Measurements from ENCODE around the gene VWA8.
"Not testable (repeated sequence)": the region's sequence is repeated elsewhere in the genome, so short reads cannot be mapped to it uniquely, and the experiment has no call there.

VWA8 gene

DNA sequence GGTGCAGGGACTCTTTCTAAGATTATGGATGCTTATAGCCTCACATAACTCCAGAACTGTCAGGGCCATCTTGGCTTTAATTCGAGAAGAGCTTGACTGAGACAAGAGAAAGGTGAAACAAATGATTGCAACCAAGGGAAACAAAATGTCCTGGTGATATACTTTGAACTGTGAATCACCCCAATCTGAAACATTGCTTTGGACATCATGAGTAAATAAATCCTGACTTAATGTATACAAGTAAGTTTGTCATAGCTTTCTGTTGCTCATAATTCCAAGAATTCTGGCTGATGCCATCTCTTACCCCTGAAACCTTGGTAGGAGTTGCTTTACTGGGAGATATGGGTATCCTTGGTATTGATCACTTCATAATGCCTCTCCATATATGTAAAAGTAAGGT is 5.8 kb upstream of the VWA8 start:
- DNase-seq (ENCODE audit: low read depth), result no peak

DNA sequence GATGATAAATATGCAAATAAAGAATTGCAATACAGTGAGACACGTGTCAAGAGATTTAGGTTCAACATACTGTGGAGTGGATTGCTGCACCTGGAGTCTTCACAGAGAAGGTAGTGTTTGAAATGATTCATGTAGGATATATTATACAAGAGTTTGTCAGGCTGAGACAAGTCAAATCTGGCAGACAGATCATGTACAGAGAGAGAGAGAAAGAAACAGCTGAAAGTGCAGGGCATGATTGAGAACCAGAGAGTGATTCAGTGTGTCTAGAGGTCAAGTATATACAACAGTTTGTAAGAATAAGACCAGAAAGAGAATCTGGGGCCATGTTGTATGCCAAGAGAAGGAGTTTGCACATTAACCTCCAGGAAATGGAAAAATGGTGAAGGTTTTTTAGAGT is 2.1 kb upstream of the VWA8 start:
- DNase-seq (ENCODE audit: low read depth), result no peak

GRCh38 chr13:41961466-41961760 is 504 bp upstream of the VWA8 start:
- no peak for DNase-seq (ENCODE audit: low read depth)

DNA sequence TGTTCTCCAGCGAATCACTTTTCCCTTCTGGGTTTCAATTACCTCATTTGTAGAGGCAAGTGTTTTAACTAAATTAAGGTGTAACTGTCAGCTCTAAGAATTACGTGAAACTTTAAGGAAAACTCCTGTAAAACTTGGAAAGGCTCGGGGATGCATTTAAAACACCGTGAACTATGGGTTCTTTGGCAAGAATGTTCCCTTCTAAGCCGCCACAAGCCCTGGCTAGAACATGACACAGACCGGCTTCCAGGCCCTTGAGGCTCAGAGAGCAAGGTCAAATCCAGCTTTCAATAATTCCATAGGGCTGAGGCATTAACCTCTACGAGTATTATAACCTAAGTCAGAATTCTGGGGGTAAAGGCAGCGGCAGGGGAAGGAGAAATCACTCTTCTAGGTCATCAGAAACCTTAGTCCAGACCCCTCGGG is 685 bp downstream of the VWA8 start:
- DNase-seq (ENCODE audit: low read depth), result no peak

DNA sequence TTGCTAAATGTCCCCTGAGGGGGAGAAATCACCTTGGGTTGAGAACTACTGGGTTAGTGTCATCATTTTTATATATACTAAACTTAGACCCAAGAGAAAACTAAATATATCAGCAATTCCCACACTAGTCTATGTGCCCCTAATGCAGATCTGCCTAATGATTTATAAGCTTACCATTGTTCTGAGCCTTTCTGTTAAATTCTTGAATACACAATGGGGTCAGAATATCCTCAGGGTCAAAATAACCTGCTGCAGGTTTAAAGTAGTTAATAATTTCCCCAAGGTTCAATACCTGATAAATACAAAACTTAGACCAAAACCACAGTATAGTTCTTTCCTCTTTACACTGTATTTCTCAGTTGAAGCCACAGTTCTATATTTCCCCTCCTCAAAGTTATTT is 4.6 kb downstream of the VWA8 start:
- no peak for DNase-seq (ENCODE audit: low read depth)

DNA sequence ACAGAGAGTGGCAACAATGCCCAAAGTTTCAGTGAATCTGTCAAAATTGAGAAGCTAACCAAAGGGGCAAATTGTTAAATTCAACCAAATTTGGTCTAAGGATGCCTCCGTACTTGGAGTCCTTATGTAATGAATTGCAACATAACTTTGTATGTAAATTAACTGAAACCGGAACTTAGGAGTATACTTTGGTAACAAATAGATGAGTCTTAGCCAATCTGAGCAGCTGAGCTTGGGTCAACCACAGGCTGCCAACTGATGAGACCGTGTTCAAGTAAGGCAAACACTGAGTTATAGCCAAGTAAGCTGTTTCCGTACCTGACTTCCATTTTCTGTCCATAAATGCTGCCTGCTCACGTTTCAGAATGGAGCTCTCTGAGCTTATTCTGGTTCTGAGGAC is 5.3 kb downstream of the VWA8 start:
- no peak for DNase-seq (ENCODE audit: low read depth)

GRCh38 chr13:41954226-41954625 is 6.7 kb downstream of the VWA8 start:
- DNase-seq (ENCODE audit: low read depth), result no peak

- DNase-seq (ENCODE audit: low read depth), result no peak
Measured at GRCh38 chr13:41952749-41953148, 8.2 kb downstream of the VWA8 start.

- DNase-seq (ENCODE audit: low read depth), result not testable (repeated sequence)
Measured at GRCh38 chr13:41949104-41949503, 11.8 kb downstream of the VWA8 start.

DNA sequence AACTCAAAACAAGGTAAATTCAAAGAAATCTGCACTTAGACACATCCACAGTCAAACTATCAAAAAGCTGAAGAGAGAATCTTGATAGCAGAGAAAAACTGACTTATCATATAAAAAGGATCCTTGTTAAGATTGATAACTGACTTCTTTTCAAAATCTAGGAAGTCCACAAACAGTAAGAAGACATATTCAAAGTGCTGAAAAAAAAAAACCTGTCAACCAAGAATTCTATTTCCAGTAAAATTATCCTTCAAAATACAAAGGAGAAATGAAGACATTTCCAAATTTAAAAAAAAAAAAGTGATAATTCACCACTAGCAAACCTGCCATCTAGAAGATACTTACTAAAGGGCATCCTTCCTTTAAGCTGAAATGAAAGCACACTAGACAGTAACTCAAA is 15.0 kb downstream of the VWA8 start:
- DNase-seq (ENCODE audit: low read depth), result no peak

- DNase-seq (ENCODE audit: low read depth), result no peak
Measured at GRCh38 chr13:41944635-41945397, 16.1 kb downstream of the VWA8 start.

DNA sequence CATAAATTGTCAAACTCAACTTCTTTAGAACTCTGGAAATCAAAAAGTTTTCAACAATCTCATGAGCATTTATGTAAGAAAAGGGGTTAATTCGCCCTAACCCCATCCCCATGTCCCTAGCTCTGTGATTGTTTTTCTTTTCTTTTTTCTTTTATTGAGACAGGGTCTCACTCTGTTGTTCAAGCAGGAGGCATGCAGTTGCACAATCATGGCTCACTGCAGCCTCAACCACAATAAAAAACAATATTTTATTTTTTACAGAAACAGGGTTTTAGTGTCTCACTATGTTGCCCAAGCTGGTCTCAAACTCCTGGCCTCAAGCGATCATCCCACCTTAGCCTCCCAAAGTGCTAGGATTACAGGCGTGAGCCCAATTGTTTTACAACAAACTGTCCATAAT is 16.7 kb downstream of the VWA8 start:
- no peak for DNase-seq (ENCODE audit: low read depth)

DNA sequence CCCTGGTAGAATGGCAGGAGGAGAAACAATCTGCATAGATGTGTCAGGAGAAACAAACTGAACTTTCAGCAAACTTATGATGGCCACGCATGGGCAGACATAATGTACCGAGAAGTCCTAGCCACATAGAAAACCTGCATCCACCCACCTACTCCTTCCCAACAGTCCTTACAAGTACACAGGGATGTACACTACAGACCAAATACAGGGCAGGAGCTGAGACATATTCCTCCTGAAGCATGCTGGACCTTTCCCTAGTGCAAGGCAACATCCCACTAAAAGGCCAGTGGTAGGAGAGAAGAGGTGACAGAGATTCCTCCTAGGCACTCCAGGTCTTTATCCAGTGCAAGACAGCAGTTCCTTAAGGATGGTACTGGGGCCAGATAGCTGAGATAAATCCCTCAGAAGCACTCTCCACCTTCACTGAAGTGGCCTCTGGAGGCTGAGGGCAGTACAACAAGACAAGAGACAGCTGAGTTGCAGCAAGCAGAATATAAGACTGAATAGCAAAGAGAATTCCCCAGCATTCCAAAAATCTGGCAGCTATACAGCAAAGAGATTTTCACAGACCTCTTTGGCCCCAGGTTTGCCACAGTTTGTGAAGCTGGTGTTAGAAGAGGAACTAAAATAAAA is 18.3 kb downstream of the VWA8 start:
- no peak for DNase-seq (ENCODE audit: low read depth)

- DNase-seq (ENCODE audit: low read depth), result no peak
Measured at GRCh38 chr13:41941174-41941573, 19.7 kb downstream of the VWA8 start.

- DNase-seq (ENCODE audit: low read depth), result no peak
Measured at GRCh38 chr13:41939398-41939797, 21.5 kb downstream of the VWA8 start.

DNA sequence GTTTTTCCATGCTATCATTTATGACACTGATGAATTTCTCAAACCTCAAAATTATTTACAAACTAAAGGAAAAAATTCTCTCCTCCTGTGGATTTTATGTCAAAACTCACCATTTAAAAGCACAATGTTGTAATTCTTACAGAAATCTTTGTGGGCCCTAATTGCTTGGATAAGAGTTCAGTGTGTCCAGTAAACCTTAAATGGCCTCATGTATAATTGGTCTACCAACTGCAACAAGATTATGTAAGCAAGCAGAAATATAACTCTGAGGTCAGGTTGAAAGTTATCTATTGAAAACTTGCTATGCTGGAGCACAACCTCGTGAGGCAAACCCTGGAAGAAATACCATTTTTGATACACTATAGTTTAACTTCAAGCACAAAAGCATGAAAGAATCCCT is 22.0 kb downstream of the VWA8 start:
- DNase-seq (ENCODE audit: low read depth), result no peak

- no peak for DNase-seq (ENCODE audit: low read depth)
Measured at GRCh38 chr13:41937388-41937787, 23.5 kb downstream of the VWA8 start.

GRCh38 chr13:41935501-41935900 is 25.4 kb downstream of the VWA8 start:
- DNase-seq (ENCODE audit: low read depth), result no peak

GRCh38 chr13:41934994-41935393 is 25.9 kb downstream of the VWA8 start:
- DNase-seq (ENCODE audit: low read depth), result no peak

DNA sequence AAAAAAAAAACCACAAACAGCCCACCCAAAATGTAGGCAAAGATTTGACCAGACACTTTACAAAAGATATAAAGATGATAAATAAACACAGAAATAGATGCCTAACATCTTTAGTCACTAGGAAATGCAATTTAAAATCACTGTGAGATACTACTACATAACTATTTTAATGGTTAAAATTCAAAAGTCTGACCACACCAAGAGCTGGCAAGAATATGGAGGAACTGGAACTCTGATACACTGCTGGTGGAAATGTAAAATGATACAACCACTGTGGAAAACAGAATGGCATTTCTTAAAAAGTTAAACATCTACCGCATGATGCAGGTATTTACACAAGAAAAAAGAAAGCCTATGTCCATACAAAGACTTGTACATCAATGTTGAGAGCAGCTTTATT is 26.8 kb downstream of the VWA8 start:
- no peak for DNase-seq (ENCODE audit: low read depth)

- DNase-seq (ENCODE audit: low read depth), result no peak
Measured at GRCh38 chr13:41931337-41931736, 29.6 kb downstream of the VWA8 start.

- DNase-seq (ENCODE audit: low read depth), result no peak
Measured at GRCh38 chr13:41930154-41930553, 30.8 kb downstream of the VWA8 start.

DNA sequence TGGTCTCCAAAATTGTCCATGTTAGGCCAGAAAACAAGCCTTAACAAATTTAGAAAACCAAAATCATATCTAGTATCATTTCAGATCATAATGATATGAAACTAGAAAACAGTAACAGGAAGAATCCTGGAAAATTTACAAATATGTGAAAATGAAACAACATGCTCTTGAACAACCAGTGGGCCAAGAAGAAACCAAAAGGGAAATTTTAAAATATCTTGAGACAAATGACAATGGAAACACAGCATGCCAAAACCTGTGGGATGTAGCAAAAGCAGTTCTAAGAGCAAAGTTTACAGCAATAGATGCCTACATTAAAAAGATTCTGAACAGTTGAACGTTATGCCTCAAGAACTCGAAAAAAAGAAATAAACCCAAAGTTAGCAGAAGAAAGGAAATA is 32.6 kb downstream of the VWA8 start:
- DNase-seq (ENCODE audit: low read depth), result no peak

DNA sequence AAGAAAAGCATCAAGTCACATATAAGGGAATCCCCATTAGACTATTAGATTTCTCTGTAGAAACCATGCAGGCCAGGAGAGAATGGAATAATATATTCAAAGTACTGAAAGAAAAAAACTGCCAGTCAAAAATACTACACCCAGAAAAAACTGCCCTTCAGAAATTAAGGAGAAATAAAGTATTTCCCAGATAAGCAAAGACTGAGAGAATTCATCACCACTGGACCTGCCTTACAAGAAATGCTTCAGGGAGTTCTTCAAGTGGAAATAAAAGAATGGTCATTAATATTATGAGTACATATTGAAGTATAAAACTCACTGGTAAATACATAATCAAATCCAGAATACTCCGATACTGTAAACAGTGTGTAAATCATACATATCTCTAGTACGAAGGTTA is 35.9 kb downstream of the VWA8 start:
- DNase-seq (ENCODE audit: low read depth), result no peak

All from T-helper 22 cell (primary cell).